HG03571 (cell line): ENCODE data around the gene TMEM128.
"Not testable (repeated sequence)": the region's sequence is repeated elsewhere in the genome, so short reads cannot be mapped to it uniquely, and the experiment has no call there.

Experiments used
- ATAC-seq: cut with Tn5 transposase; IDR thresholded peaks from one replicate; pipeline ENCODE4 v1.9.1; 2021; ENCODE audit not compliant: unreplicated experiment

Gene TMEM128

GRCh38 chr4:4257705-4258104 lies 9.7 kb upstream of the TMEM128 start:
- ATAC-seq = not testable (repeated sequence)

GRCh38 chr4:4256799-4257198 lies 8.8 kb upstream of the TMEM128 start:
- no peak for ATAC-seq

- ATAC-seq = no peak
Measured at GRCh38 chr4:4254666-4255065, 6.6 kb upstream of the TMEM128 start.

GRCh38 chr4:4254199-4254598 lies 6.2 kb upstream of the TMEM128 start:
- no peak for ATAC-seq

- no peak for ATAC-seq
Measured at GRCh38 chr4:4249866-4250265, 1.8 kb upstream of the TMEM128 start.

GRCh38 chr4:4249342-4249741 lies 1.3 kb upstream of the TMEM128 start:
- not testable (repeated sequence) for ATAC-seq

- no peak for ATAC-seq
Measured at GRCh38 chr4:4248885-4249203, 821 bp upstream of the TMEM128 start.

- ATAC-seq = peak; percentile 7
Measured at GRCh38 chr4:4247696-4248028, 361 bp downstream of the TMEM128 start.

GRCh38 chr4:4245172-4245571 lies 2.9 kb downstream of the TMEM128 start:
- ATAC-seq = no peak

- ATAC-seq = not testable (repeated sequence)
Measured at GRCh38 chr4:4239551-4239950, 8.5 kb downstream of the TMEM128 start.

GRCh38 chr4:4233610-4234009 lies 14.4 kb downstream of the TMEM128 start:
- ATAC-seq = no peak

GRCh38 chr4:4228356-4228668 lies 19.7 kb downstream of the TMEM128 start:
- no peak for ATAC-seq

GRCh38 chr4:4227510-4228355 lies 20.3 kb downstream of the TMEM128 start:
- ATAC-seq = no peak

GRCh38 chr4:4226606-4227438 lies 21.2 kb downstream of the TMEM128 start, which contains the start of gene OTOP1:
Gene OTOP1, minus strand, starts transcription at chr4:4226929. Its CDS starts 65 bp downstream, at chr4:4226864.
- no peak for ATAC-seq

GRCh38 chr4:4225915-4226605 lies 22.0 kb downstream of the TMEM128 start:
- no peak for ATAC-seq

GRCh38 chr4:4217113-4217512 lies 30.9 kb downstream of the TMEM128 start:
- no peak for ATAC-seq

- ATAC-seq = no peak
Measured at GRCh38 chr4:4216648-4217047, 31.4 kb downstream of the TMEM128 start.

GRCh38 chr4:4213674-4214073 lies 34.3 kb downstream of the TMEM128 start:
- ATAC-seq = not testable (repeated sequence)

GRCh38 chr4:4206204-4206603 lies 41.8 kb downstream of the TMEM128 start:
- ATAC-seq = no peak

- no peak for ATAC-seq
Measured at GRCh38 chr4:4204401-4204745, 43.6 kb downstream of the TMEM128 start.

- ATAC-seq = no peak
Measured at GRCh38 chr4:4203688-4204400, 44.2 kb downstream of the TMEM128 start.
